Epithelial cell of proximal tubule (primary cell): ENCODE measurements around the gene PADI6. TPM values are rescaled to one million over a fixed set of nuclear protein-coding genes. Genes with fewer than 3 reads are reported as not detected.

Experiments
- DNase-seq: peaks from one replicate; pipeline ENCODE4 v3.0.0-alpha.2; 2011; ENCODE audit warnings: low read depth
- H3K4me3 ChIP-seq: 2 replicates; pipeline ENCODE4 v1.5.1; 2011; ENCODE audit warnings: low read depth, mild to moderate bottlenecking, low read length
- total RNA-seq: library from RNA; depleted of rRNA; stranded (reverse); fragments of >200 nt; gene quantifications from 2 replicates; pipeline ENCODE4 v1.2.3, GENCODE V29; 2015
- TF ChIP-seq, protein P1 (sequence below): conservative IDR thresholded peaks from 2 replicates; pipeline ENCODE4 v1.5.1; 2012; ENCODE audit warnings: low read depth, mild to moderate bottlenecking, low read length

Gene PADI6
- total RNA-seq, 1 donor from 2014 or later = not detected

DNA sequence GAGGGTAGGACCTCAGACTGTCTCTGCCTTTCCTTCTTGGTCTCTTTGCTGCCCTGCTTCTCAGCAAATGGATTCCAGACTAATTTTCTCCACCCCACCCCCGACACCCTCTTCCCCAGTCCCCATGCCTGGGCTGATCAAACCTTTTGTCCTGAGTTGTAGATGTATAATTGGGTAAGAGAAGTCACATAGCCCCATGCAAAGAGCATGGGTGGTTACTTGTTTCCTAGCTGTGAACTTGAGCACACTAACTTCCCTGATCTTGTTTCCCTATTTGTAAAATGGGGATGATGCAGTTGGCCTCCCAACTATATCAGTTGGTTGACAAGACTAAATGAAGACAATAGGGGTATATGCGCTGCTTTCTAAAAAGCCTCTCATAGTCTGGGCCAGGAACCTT, 9.2 kb downstream of the PADI6 start:
- no peak for DNase-seq
- H3K4me3 ChIP-seq = no peak overlapping the region
- TF ChIP-seq, protein P1, sequence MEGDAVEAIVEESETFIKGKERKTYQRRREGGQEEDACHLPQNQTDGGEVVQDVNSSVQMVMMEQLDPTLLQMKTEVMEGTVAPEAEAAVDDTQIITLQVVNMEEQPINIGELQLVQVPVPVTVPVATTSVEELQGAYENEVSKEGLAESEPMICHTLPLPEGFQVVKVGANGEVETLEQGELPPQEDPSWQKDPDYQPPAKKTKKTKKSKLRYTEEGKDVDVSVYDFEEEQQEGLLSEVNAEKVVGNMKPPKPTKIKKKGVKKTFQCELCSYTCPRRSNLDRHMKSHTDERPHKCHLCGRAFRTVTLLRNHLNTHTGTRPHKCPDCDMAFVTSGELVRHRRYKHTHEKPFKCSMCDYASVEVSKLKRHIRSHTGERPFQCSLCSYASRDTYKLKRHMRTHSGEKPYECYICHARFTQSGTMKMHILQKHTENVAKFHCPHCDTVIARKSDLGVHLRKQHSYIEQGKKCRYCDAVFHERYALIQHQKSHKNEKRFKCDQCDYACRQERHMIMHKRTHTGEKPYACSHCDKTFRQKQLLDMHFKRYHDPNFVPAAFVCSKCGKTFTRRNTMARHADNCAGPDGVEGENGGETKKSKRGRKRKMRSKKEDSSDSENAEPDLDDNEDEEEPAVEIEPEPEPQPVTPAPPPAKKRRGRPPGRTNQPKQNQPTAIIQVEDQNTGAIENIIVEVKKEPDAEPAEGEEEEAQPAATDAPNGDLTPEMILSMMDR = no peak

DNA sequence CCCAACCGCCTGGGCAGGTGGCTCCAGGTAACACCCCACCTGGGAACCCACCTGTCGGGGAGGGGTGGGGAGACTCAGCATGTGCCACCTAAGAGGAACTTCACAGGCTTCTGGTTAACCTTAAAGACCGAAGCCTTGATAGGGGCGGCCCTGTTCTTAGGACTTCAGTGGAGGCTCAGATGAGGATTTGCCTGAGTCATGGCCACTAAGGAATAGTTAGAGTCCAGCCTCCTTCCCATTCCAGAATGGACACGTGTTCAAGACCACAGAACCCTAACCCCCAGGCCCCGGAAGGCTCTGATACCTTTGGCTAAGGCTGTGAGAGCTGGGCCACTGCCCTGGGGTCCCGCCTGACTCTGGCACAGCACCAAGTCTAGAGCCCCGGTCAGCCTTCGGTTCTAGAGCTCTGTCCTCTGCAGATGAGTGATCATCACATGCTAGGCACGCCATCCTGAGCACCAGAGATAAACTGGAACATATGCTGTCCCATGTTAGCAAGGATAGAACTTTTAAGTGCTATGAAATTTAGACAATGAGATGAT, 20.3 kb downstream of the PADI6 start:
- H3K4me3 ChIP-seq = no peak overlapping the region
- no peak for DNase-seq
- TF ChIP-seq, protein P1 = no peak

DNA sequence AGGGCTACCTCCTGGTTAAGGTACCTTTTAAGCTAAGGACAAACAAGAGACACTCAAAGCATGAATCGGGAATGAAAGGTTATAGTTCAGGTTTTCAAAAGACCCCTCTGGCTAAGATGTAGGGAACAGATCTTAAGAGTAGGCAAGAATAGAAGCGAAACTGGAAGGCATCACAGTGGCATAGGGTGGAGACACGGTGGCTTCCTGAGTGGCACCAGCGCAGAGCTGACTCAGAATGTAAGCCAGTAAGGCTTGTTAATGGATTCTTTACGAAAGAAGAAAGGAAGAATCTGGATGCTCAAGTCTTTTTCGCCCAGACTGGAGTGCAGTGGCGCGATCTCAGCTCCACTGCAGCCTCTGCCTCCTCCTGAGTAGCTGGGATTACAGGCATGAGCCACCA, 21.2 kb downstream of the PADI6 start:
- no peak for DNase-seq
- no peak overlapping the region for H3K4me3 ChIP-seq
- TF ChIP-seq, protein P1 = no peak

DNA sequence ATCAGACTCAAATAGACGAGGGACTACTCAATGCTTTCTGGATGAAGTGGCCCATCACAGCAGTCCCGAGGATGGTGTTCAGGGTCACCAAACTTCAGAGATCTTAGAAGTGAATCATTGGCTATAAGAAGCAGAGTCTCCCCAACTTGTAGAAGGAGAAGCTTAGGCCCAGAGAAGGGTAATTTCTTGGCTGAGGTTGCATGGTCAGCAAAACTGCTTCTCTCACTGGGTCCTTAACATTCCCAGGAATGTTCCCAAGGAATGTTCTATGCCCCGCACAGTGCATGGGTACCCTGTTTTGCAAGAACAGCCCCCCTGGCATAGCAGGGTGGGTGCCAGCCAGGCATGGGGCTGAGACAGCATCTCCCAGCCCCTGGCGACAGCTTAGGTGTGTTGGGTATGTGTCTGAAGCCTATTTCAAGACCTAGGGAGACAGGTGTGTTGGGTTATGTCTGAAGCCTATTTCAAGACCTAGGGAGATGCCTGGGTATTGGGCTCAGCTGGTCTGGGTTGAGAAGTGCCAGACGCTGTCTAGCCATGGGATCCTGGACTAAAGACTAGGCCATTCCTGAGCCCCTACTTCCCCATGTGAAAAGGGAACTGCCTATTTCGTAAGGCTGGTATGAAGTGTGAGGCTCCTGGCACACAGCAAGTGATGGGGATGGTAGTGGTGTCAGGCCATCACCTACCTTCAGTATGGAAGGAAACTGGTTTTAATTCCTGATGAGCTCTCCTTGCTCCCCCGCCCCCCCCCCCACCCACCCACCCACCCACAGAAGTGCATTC, 26.1 kb downstream of the PADI6 start:
- DNase-seq = no peak
- TF ChIP-seq, protein P1 = no peak
- no peak overlapping the region for H3K4me3 ChIP-seq

DNA sequence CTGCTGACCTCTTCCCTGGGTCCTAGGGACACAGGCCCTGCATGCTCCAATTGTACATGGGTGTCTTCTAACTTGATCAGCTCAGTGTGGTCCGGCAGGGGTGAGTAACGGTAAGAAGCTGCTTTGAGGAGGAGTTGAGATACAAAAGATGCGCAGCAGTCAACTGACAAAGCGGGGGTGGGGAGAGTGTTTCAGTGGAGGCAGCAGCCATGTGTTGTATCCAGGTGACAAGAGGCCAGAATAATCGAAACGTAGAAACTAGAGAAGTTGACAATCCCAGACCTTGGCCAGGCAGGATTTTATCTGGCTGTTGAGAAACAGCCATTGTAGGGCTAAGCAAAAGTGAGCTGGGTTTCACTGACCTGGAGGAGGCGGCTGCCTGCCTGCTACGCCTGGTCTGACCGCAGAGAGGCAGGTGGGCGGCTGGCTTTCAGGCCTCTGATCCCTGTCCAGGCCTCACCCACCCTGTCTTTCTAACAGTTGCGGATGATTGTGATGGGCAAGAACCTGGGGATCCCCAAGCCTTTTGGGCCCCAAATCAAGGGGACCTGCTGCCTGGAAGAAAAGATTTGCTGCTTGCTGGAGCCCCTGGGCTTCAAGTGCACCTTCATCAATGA, 28.8 kb downstream of the PADI6 start:
- DNase-seq = no peak
- TF ChIP-seq, protein P1 = no peak
- no peak overlapping the region for H3K4me3 ChIP-seq

DNA sequence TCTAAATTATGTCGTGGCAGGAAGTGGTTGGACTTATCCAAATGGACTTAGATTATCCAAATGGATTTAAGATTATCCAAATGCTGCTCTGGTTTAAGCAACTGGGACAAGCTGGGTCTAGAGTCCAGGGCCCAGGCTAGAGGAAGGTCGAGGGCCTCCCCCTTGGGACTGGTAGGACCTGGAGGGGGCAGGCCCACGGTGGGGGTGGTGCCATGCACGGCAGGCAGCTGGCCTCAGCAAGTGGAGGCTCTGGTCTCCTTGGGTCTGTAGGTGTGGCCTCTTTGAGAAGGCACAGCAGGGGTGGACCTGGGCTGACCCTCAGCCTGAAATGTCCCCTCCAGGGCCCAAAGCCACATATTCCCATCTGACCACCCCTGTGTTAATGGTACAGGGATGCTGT, 29.8 kb downstream of the PADI6 start:
- TF ChIP-seq, protein P1 = no peak
- DNase-seq = no peak
- H3K4me3 ChIP-seq = no peak overlapping the region

DNA sequence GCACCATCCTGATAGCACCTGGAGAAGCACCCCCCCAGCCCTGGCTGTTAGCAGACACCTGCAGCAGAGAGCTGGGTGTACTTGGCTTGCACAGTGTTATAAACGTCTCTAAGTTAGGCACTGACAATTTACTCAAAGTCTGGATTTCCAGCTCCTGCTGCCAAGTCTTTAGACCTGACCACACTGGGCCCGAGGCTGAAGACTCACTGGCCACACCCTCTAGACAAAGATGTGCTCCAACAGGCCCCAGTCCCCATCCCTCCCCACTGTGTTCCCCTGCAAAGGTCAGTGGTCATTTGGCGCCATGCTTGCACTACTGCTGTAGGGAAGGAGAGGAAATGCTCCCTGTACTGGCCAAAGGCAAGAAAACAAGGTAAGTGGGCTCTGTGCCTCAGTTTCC, 31.1 kb downstream of the PADI6 start:
- no peak for DNase-seq
- H3K4me3 ChIP-seq = no peak overlapping the region
- TF ChIP-seq, protein P1 = no peak
